Lower lobe of right lung (tissue), 2 donors: ENCODE results near the gene MLC1. TPM values are rescaled to one million over a fixed set of nuclear protein-coding genes. Genes with fewer than 3 reads are reported as not detected.
"Not testable (repeated sequence)": the region's sequence is repeated elsewhere in the genome, so short reads cannot be mapped to it uniquely, and the experiment has no call there.

Source experiments
- ATAC-seq, 2 donors: fragments of 200-7000 bp; cut with Tn5 transposase; one replicate each; pipeline ENCODE4 v1.9.1; 2020 to 2022; ENCODE audit warnings: mild to moderate bottlenecking in 2 of 2, moderate library complexity in 2 of 2
- DNase-seq: peaks from one replicate; pipeline ENCODE4 v3.0.0-alpha.2; 2020
- H3K27ac ChIP-seq: fragments of 200-600 bp; one replicate; pipeline ENCODE4 v1.8.0; 2022
- H3K27me3 ChIP-seq: fragments of 200-600 bp; one replicate; pipeline ENCODE4 v1.8.0; 2022; ENCODE audit warnings: low read depth
- H3K36me3 ChIP-seq: fragments of 200-600 bp; one replicate; pipeline ENCODE4 v1.8.0; 2022; ENCODE audit warnings: mild to moderate bottlenecking
- H3K4me1 ChIP-seq: fragments of 200-600 bp; one replicate; pipeline ENCODE4 v1.8.0; 2022
- H3K4me3 ChIP-seq: fragments of 200-600 bp; one replicate; pipeline ENCODE4 v1.8.0; 2022; ENCODE audit warnings: mild to moderate bottlenecking
- H3K9me3 ChIP-seq: fragments of 200-600 bp; one replicate; pipeline ENCODE4 v1.8.0; 2022
- intact Hi-C: fragments of 100-400 bp; cut with DNase I; formaldehyde crosslinking; loops from one replicate; pipeline ENCODE4 v1.11.0; 2022
- total RNA-seq: library from RNA; stranded (reverse); fragmentation: NEBNext Ultra II Directional; extraction: Animal tissue kit (Norgen Biotek cat#: 25700); gene quantifications from one replicate; pipeline ENCODE4 v1.2.1, GENCODE V29; 2021
- TF ChIP-seq, protein P1 (sequence below): fragments of 200-600 bp; IDR thresholded peaks from one replicate; pipeline ENCODE4 v1.8.0; 2022; ENCODE audit warnings: antibody characterized with exemption, mild to moderate bottlenecking
- donor health status: DM: no; HTN: yes; CAD: no; lungs with severe emphysema.

MLC1 gene
- total RNA-seq, 1 donor from 2014 or later: 3.2 TPM

DNA sequence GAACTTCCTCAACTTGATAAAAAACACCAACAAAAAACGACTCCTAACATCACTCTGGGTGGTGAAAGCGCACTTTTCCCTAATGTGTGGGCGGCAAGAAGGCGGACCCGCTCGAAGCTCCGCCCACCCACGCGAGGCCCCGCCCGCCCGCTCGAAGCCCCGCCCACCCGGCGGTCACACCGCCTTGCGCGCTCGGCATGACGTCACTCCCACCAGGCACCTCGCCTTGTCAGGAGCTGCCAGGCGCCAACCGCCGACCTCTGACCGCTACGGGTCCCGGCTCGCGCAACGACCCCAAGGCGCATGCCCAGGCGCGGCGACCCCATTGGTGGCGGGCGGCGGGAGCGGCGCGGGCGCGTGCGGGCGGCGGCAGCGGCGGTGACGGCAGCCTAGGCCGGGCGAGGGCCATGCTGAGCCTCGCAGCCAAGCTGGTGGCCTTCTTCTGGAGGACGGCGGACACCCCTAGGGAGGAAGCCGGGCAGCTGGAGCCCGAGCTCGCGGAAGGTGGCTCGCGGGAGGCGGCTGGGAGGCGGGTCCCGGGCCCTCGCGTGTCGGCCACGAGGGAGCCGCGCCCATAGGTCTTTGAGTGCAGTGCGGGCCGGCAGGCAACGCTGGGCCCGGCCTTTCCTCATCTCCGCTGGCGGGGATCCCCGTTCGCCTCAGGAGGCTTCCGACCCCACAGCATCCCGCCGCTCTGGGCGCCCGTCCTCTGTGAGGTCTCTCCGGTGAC is 4.6 kb upstream of the MLC1 start, which contains the start of gene MOV10L1:
Gene MOV10L1 (plus strand): TSS at position 325 of the 730 bp plus-strand sequence. CDS start 83 bp downstream, at position 408.
- peaks cover 7% of the 10 kb centered on the region for H3K27me3 ChIP-seq
- H3K27ac ChIP-seq: no peak within 1 kb of the TSS
- no peaks in the 10 kb centered on the region for H3K36me3 ChIP-seq
- no peaks in the 10 kb centered on the region for H3K9me3 ChIP-seq
- no peaks in the 10 kb centered on the region for H3K4me1 ChIP-seq
- DNase-seq (no peak), ATAC-seq (no peak)
- no peak within 1 kb of the TSS for H3K4me3 ChIP-seq
- intact Hi-C loops: no loop called here
- TF ChIP-seq, protein P1, sequence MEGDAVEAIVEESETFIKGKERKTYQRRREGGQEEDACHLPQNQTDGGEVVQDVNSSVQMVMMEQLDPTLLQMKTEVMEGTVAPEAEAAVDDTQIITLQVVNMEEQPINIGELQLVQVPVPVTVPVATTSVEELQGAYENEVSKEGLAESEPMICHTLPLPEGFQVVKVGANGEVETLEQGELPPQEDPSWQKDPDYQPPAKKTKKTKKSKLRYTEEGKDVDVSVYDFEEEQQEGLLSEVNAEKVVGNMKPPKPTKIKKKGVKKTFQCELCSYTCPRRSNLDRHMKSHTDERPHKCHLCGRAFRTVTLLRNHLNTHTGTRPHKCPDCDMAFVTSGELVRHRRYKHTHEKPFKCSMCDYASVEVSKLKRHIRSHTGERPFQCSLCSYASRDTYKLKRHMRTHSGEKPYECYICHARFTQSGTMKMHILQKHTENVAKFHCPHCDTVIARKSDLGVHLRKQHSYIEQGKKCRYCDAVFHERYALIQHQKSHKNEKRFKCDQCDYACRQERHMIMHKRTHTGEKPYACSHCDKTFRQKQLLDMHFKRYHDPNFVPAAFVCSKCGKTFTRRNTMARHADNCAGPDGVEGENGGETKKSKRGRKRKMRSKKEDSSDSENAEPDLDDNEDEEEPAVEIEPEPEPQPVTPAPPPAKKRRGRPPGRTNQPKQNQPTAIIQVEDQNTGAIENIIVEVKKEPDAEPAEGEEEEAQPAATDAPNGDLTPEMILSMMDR: no peak

GRCh38 chr22:50089231-50089630 is 4.0 kb upstream of the MLC1 start:
- Histone ChIP-seq H3K4me1 (no peaks in the 10 kb centered on the region), H3K27me3 (peaks cover 12% of the 10 kb centered on the region), H3K9me3 (no peaks in the 10 kb centered on the region), H3K36me3 (no peaks in the 10 kb centered on the region), H3K27ac (no peak overlapping the region), H3K4me3 (no peak overlapping the region)
- intact Hi-C loops: no loop called here
- TF ChIP-seq, protein P1: no peak
- DNase-seq (no peak), ATAC-seq (no peak)

DNA sequence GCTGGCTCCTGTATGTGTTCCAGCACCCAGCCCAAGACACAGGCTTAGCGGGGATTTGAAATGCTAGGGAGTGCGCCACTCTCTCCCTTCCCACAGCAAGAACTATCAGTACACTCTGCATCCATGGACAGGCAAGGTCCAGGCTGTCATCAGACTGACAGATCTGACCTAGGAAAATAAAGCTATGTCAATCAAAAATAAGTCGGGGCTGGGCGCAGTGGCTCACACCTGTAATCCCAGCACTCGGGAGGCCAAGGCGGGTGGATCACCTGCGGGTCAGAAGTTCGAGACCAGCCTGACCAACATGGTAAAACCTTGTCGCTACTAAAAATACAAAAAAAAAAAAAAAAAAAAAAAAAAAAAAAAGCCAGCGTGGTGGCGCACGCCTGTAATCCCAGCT is 2.9 kb upstream of the MLC1 start:
- H3K27ac ChIP-seq: no peak overlapping the region
- intact Hi-C loops: no loop called here
- ATAC-seq: no peak
- H3K36me3 ChIP-seq: no peaks in the 10 kb centered on the region
- H3K9me3 ChIP-seq: no peaks in the 10 kb centered on the region
- DNase-seq: no peak
- peaks cover 23% of the 10 kb centered on the region for H3K27me3 ChIP-seq
- no peak overlapping the region for H3K4me3 ChIP-seq
- TF ChIP-seq, protein P1: no peak
- H3K4me1 ChIP-seq: no peaks in the 10 kb centered on the region

GRCh38 chr22:50087646-50088045 is 2.4 kb upstream of the MLC1 start:
- no peaks in the 10 kb centered on the region for H3K4me1 ChIP-seq
- H3K27ac ChIP-seq: no peak overlapping the region
- no peak for ATAC-seq
- H3K36me3 ChIP-seq: no peaks in the 10 kb centered on the region
- H3K9me3 ChIP-seq: no peaks in the 10 kb centered on the region
- no peak overlapping the region for H3K4me3 ChIP-seq
- peaks cover 26% of the 10 kb centered on the region for H3K27me3 ChIP-seq
- TF ChIP-seq, protein P1: no peak
- DNase-seq: no peak
- intact Hi-C loops: no loop called here

- DNase-seq, intact Hi-C loops, ATAC-seq, H3K4me3 ChIP-seq, H3K4me1 ChIP-seq, H3K9me3 ChIP-seq, H3K36me3 ChIP-seq: not testable (repeated sequence)
- Histone ChIP-seq H3K27me3 (peaks cover 29% of the 10 kb centered on the region), H3K27ac (peak overlapping the region; percentile 11)
Measured at GRCh38 chr22:50086975-50087374, 1.7 kb upstream of the MLC1 start.

GRCh38 chr22:50086526-50086925 is 1.3 kb upstream of the MLC1 start:
- DNase-seq (no peak), ATAC-seq (no peak)
- intact Hi-C loops: no loop called here
- H3K36me3 ChIP-seq: no peaks in the 10 kb centered on the region
- H3K27me3 ChIP-seq: peaks cover 31% of the 10 kb centered on the region
- H3K9me3 ChIP-seq: no peaks in the 10 kb centered on the region
- TF ChIP-seq, protein P1: no peak
- H3K4me3 ChIP-seq: no peak overlapping the region
- no peaks in the 10 kb centered on the region for H3K4me1 ChIP-seq
- peak overlapping the region; percentile 11 for H3K27ac ChIP-seq
